GM19328 (cell line): ENCODE measurements around the gene TSHZ2.

Experiments used
- ATAC-seq: cut with Tn5 transposase; IDR thresholded peaks from one replicate; pipeline ENCODE4 v1.9.1; 2021; ENCODE audit warnings: mild to moderate bottlenecking, moderate library complexity; ENCODE audit not compliant: unreplicated experiment

The TSHZ2 gene

DNA sequence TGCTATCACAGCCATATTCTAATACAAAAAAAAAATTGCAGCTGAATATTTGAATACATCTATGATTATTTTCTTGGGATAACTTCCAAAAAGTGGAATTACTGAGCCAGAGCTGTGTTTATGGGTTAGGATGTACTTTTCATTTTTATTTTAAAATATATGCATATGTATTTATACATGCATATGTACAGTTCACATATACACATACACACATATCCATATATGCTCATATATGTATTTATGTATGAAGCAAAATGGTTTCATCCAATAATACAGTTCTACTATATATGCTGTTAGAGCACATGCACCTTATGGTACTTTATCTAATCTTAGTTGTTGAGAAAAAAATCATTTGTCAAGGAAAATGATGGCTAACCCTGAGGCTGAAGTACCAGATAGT is 54.9 kb downstream of the TSHZ2 start:
- ATAC-seq, result no peak

DNA sequence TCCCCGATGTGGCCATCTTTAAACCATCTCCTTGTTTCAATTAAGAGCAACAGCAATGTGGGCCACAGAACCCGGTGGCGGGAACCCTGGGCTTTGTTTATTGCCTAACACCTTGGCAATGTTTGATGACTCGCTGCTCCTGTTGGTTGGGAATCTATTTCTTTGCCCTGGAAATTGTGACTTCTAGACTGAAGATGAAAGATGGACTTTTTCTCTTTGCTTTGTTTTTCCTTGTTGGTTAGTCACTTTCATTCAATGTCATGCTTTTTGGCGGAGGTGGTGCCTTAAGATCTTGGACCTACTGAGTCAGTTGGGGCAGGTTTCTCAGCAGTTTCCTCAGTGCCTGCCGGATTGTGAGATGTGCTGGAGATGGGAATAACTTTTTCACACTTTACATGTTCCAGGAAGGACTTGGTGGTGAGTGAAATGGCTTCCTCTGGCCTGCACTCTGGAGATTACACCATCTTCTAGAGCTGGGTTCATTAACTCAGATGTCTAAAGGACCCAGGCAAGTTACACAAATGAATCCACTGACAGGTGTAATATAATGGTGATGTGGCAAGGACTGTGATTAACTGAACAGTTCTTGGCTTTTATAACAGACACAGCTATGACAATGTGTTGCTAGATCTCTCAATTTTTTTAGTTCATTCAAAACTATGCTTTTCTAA is 56.3 kb downstream of the TSHZ2 start:
- ATAC-seq, result no peak

GRCh38 chr20:53030061-53030460 is 57.9 kb downstream of the TSHZ2 start:
- ATAC-seq, result no peak

DNA sequence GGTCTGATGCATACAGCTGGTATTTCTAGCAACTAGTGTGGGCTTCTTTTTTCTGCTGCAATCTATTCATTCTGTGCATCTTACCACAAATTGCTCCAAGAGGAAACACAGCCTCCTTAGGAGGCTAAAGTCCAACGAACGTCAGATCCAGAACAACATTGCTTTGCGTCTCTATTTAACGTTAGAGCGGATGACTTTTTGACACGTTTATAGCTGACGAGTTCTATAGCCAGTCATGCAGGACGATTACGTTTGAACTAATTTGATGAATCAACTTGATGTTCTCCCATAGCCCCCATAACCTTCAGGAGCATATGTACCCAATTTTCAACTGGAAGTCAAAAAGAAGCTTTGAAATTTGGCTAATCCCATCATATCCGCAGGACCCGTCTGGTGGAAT is 59.9 kb downstream of the TSHZ2 start:
- ATAC-seq, result no peak

- ATAC-seq, result no peak
These were observed 60.3 kb downstream of the TSHZ2 start for GRCh38 chr20:53032478-53032932.

GRCh38 chr20:53033176-53033575 is 61.0 kb downstream of the TSHZ2 start:
- ATAC-seq, result no peak

DNA sequence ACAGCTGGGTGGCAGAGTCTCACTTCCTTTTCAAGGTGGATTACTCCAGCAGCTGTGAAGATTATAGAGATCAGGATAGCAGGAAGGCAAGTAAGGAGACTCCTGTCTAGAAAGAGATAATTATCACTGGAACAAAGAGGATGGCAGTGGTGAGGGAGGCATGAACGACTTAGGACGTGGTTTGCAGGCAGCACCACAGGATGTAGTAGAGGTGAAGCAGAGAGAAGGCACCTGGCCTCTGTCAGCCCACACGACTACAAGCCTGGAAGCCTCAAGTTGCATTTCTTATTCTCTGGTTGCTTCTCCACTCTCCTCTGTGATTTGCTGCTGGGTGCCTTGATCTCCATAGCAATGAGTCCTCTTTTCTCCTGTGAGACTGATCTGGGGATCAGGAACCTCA is 62.7 kb downstream of the TSHZ2 start:
- no peak for ATAC-seq

GRCh38 chr20:53036992-53037391 is 64.8 kb downstream of the TSHZ2 start:
- no peak for ATAC-seq

DNA sequence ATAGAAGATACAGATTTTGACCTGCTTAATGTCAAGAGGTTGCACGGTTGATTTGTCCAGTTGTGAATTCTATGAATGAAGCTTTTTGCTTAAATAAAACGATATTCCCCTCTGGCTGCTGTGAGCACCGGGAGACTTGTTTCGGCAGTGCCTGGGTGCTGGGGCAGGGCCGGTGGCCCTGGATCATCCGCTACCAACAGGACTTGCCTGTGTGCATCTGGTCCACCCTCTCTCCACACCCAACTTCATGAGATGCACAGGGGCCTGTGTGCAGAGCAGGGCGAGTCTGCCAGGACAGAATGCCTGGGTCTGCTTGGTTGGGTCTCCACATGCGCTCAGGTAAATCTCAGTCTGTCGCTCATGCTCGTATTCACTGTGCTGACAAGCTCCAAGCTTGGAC is 65.5 kb downstream of the TSHZ2 start:
- no peak for ATAC-seq

- no peak for ATAC-seq
These were observed 66.1 kb downstream of the TSHZ2 start for GRCh38 chr20:53038299-53038698.

GRCh38 chr20:53040693-53041589 is 68.8 kb downstream of the TSHZ2 start:
- ATAC-seq, result no peak

DNA sequence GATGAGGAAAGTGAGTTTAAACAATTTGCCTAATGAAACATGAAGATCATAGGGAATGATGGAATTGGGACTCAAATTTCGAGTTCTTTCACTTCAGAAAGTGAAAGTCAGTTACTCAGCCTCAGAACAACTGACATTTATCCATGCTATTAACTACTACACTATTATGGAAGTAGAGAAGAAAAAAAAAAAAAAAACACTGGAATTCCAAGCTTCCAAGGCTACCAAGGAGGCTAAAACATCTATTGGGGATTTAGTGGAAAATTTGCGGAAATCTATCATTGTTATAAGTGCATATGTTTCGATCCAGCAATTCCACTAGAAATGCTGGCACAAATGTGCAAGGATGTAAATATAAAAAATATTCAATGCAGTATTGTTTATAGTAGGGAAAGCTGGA is 70.4 kb downstream of the TSHZ2 start:
- no peak for ATAC-seq

DNA sequence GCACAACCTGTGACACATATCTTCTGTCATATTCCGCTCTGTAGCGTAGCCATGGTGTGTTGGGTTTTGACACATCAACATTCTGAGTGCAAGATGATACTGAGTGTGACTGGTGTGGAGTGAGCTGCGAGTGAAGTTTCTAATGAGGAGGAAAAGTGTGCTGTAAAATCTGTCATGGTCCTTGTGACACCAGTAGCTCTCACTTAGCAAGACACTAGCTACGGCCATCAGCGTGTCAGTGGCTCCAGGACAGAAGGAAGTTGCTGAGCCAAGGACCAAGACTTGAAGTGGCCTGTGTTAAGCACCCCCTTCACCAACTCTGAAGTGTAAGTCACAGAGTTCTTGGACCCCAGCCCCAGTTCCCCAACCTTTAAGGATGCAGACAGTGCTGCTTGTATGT is 72.1 kb downstream of the TSHZ2 start:
- no peak for ATAC-seq

GRCh38 chr20:53045941-53046340 is 73.8 kb downstream of the TSHZ2 start:
- no peak for ATAC-seq

- no peak for ATAC-seq
These were observed 75.0 kb downstream of the TSHZ2 start for GRCh38 chr20:53047203-53047602.

DNA sequence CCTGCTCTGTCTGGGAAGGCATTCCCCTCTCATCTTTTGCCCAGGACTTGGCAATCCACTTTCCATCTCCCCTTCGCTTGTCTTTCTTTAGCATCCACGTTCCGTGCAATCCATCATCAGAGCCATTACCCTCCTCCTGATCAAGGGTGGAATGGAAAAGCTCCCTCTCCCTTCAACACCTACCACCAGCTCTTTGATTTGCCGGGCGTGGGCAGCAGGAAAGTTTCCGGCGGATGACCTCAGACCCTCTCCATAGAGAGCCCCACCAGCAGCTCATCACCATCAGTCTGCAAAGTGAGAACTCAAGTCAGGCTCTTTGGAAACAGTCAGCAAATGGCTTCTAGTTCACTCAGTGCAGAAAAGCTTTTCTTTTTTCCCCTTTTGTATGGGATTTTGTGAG is 76.2 kb downstream of the TSHZ2 start:
- ATAC-seq, result no peak

- ATAC-seq, result no peak
These were observed 78.2 kb downstream of the TSHZ2 start for GRCh38 chr20:53050338-53050737.

GRCh38 chr20:53052380-53052779 is 80.2 kb downstream of the TSHZ2 start:
- ATAC-seq, result no peak

DNA sequence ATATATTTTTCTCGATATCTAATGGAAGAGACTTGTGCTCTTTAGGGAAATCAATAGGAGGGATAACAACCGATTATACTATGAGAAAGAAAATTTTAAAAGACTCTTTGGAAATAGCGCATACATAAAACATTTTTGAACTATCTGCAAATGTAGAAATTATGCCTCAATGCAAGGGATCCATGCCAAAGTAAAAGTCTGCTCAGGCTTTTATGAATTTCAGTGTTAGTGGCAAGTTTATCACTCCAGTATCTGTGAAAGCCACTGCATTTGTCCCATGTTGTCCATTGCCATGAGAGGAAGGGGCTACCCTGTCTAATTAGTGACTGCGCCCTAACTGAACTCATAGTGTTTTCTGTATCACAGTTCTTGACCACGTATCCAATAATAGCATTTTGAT is 81.4 kb downstream of the TSHZ2 start:
- no peak for ATAC-seq

DNA sequence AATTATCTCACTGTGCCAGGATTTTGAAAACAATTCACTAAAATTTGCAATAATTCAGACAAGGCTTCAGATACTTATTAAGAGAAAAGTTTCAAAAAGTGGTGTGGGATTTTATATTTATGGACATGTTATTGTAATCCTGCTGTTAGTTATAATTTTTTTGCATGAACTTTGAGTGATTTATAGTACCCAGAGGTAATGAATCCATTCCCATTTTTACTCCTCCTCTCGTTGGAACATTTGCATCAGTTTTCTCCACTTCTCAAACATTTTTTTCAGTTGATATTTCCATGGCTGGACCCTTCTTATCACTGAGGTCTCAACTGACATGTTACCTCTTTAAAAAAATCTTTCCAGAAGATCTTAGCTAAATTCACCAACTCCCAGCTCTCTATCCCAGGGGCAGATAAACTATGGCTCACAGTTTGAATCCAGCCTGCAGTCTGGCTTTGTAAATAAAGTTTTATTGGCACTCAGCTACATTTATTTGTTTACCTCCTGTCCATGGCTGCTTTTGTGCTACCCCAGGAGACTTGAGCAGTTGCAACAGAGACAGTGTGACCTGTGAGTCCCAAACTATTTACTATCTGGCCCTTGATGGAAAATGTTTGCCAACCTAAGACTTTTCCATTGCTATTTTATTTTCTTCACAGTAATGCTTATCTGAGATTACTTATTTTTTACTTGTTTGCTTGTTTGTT is 83.4 kb downstream of the TSHZ2 start:
- ATAC-seq, result no peak

DNA sequence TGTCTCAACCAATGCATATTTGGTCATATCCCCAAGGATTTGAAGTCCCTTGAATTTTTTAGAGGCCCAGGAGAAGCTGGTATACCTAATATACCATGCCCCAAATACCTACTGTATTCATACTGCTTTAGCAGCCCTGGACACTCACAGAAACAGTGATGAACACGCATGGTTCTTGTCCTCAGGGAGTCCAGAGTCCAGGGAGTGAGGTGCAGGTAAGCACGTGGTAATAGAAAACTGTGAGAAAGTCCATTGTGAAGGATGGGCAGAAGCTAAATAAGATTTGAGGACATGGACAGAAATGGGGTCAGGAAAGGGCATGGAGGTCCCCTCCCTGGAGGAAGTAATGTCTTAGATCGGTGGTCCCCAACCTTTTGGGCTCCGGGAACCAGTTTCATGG is 85.4 kb downstream of the TSHZ2 start:
- no peak for ATAC-seq

- no peak for ATAC-seq
These were observed 87.7 kb downstream of the TSHZ2 start for GRCh38 chr20:53059848-53060247.
